Kidney epithelial cell (primary cell): ENCODE results near the gene ZFHX3. TPM values are rescaled to one million over a fixed set of nuclear protein-coding genes. Genes with fewer than 3 reads are reported as not detected.
A peak's percentile ranks its signal among the peaks of the same experiment; 100 is the strongest.

Source experiments
- DNase-seq: peaks from one replicate; pipeline ENCODE4 v3.0.0-alpha.2; 2010; ENCODE audit warnings: low read depth
- H3K27me3 ChIP-seq: 2 replicates; pipeline ENCODE4 v1.6.0; 2011; ENCODE audit warnings: low read length; ENCODE audit not compliant: control insufficient read depth, insufficient read depth
- H3K36me3 ChIP-seq: 2 replicates; pipeline ENCODE4 v1.5.1; 2011; ENCODE audit warnings: low read length; ENCODE audit not compliant: control insufficient read depth, insufficient read depth
- H3K4me3 ChIP-seq: 2 replicates; pipeline ENCODE4 v1.5.1; 2011; ENCODE audit warnings: low read depth, mild to moderate bottlenecking, control low read depth, low read length
- total RNA-seq: library from RNA; depleted of rRNA; stranded (reverse); fragments of >200 nt; gene quantifications from 2 replicates; pipeline ENCODE4 v1.2.3, GENCODE V29; 2015
- TF ChIP-seq, protein P1 (sequence below): IDR thresholded peaks from 2 replicates; pipeline ENCODE4 v1.5.1; 2011; ENCODE audit warnings: mild to moderate bottlenecking, moderate library complexity, low read length, control low read depth, inconsistent platforms; ENCODE audit not compliant: insufficient read depth, poor library complexity, severe bottlenecking

The ZFHX3 gene
- total RNA-seq, 1 donor from 2014 or later, result 19.9 TPM

- Histone ChIP-seq H3K36me3 (no peaks in the 10 kb centered on the region), H3K27me3 (no peaks in the 10 kb centered on the region), H3K4me3 (no peak overlapping the region)
- TF ChIP-seq, protein P1, sequence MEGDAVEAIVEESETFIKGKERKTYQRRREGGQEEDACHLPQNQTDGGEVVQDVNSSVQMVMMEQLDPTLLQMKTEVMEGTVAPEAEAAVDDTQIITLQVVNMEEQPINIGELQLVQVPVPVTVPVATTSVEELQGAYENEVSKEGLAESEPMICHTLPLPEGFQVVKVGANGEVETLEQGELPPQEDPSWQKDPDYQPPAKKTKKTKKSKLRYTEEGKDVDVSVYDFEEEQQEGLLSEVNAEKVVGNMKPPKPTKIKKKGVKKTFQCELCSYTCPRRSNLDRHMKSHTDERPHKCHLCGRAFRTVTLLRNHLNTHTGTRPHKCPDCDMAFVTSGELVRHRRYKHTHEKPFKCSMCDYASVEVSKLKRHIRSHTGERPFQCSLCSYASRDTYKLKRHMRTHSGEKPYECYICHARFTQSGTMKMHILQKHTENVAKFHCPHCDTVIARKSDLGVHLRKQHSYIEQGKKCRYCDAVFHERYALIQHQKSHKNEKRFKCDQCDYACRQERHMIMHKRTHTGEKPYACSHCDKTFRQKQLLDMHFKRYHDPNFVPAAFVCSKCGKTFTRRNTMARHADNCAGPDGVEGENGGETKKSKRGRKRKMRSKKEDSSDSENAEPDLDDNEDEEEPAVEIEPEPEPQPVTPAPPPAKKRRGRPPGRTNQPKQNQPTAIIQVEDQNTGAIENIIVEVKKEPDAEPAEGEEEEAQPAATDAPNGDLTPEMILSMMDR, result no peak
- DNase-seq, result no peak
These were observed 189.0 kb downstream of the ZFHX3 start for GRCh38 chr16:72858665-72859493.

DNA sequence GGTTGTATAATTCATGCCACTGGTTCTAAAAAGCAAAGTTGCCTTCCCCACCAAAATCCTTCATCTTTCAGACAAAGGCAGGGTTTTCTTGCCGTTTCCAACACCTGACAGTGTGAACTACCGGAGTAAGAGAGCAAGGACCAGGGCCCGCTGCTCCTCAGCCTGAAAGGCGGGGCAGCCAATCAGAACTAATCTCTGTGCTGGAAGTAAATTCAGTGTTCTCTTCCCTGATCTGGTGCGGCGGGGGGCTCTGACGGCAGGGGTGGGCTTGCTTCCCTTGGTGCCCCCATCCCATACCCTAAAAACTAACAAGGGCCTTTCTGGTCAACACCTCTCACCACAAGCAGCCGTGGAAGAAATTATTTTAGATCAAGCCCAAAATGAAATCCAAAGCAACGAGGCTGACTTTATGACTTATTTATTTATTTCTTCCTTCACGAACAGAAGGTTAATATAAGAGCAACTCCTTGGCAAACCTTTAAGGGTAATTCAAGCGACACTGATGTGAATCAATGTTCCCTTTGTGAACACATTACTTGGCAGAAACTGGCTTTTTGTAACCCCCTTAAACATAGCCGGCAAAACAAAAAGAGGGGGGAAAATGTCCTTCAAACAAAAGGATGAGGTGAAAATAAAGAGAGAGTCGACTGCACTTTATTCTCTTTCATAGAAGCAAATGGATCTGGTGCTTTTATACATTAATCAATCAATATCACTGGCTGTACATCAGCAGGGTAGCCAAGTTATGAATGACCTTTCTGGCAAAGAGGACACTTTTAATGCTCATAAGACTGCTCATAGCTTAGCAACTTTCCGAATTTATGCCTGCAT is 189.9 kb downstream of the ZFHX3 start:
- H3K36me3 ChIP-seq, result no peaks in the 10 kb centered on the region
- DNase-seq, result no peak
- TF ChIP-seq, protein P1, result no peak
- no peak overlapping the region for H3K4me3 ChIP-seq
- H3K27me3 ChIP-seq, result no peaks in the 10 kb centered on the region

GRCh38 chr16:72856797-72857196 is 191.1 kb downstream of the ZFHX3 start:
- TF ChIP-seq, protein P1, result peak; percentile 45
- DNase-seq, result no peak
- Histone ChIP-seq H3K4me3 (no peak overlapping the region), H3K36me3 (no peaks in the 10 kb centered on the region), H3K27me3 (no peaks in the 10 kb centered on the region)

GRCh38 chr16:72854267-72854959 is 193.5 kb downstream of the ZFHX3 start:
- TF ChIP-seq, protein P1, result no peak
- Histone ChIP-seq H3K4me3 (no peak overlapping the region), H3K27me3 (no peaks in the 10 kb centered on the region), H3K36me3 (no peaks in the 10 kb centered on the region)
- DNase-seq, result no peak

DNA sequence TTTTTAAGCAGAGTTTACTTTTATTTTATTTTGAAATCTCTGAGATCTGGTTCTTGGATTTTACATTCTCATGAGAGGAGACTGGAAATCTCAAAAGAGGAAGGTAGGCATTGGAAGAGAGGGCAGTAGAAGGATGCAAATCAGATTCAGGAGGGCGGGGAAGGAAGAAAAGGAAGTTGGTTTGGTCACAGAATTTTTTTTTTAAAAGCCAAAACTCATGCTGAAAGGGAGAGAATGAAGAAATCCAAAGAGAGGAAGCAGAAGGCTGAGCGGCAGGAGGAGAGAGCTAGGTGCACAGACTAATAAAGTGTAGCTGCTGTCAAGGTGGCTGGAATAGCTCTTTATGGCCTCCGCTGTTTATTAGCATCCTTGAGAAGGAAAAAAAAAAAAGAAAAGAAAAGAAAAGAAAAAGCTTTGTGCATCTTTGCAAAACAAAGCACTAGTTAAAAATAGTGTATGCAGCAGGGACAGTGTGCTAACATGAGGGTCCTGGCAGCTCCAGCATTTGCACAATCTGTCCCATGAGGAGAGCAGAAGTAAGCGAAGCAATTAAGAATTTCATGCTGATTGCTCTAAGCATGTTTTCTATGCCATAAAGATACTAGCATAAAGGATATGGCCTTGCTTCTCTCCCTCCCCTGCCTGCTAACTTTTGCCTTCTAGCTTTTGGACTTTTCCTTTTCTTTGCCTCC is 194.2 kb downstream of the ZFHX3 start:
- Histone ChIP-seq H3K36me3 (no peaks in the 10 kb centered on the region), H3K27me3 (no peaks in the 10 kb centered on the region), H3K4me3 (no peak overlapping the region)
- TF ChIP-seq, protein P1, result no peak
- no peak for DNase-seq
